ENCODE data around the gene PI4KA. TPM values are rescaled to one million over a fixed set of nuclear protein-coding genes. Genes with fewer than 3 reads are reported as not detected.

The PI4KA gene
- polyA plus RNA-seq, 1 donor from 2014 or later = 42.2 TPM

GRCh38 chr22:20657963-20658362 lies 200.6 kb downstream of the PI4KA start:
- no peaks in the 10 kb centered on the region for H3K36me3 ChIP-seq (ENCODE audit: insufficient read depth, low read length)
- H4K20me1 ChIP-seq (ENCODE audit: insufficient read depth) = no peaks in the 10 kb centered on the region
- H3K4me2 ChIP-seq (ENCODE audit: low read length) = no peak overlapping the region
- TF ChIP-seq EP300 (conservative IDR thresholded peaks at IDR 0.05; ENCODE audit: poor library complexity, severe bottlenecking) (no peak), CTCF (IDR thresholded peaks at IDR 0.05; ENCODE audit: poor library complexity, severe bottlenecking) (no peak), POLR2AphosphoS5 (IDR thresholded peaks at IDR 0.05) (no peak), RAD21 (conservative IDR thresholded peaks at IDR 0.05) (no peak), SMC3 (conservative IDR thresholded peaks at IDR 0.05; ENCODE audit: poor library complexity) (no peak), REST (IDR thresholded peaks at IDR 0.05; ENCODE audit: borderline replicate concordance) (no peak)
- H3F3A ChIP-seq (ENCODE audit: insufficient read depth, low read length, poor library complexity, severe bottlenecking) = no peaks in the 10 kb centered on the region
- H3K9ac ChIP-seq (ENCODE audit: low read length) = no peak overlapping the region
- H2AFZ ChIP-seq (ENCODE audit: low read depth, low read length) = no peak overlapping the region
- H3K27ac ChIP-seq (ENCODE audit: low read length) = no peak overlapping the region
- no peaks in the 10 kb centered on the region for H3K9me3 ChIP-seq (ENCODE audit: low read length)
- H3K9me2 ChIP-seq (ENCODE audit: insufficient read depth, low read length) = no peaks in the 10 kb centered on the region
- no peaks in the 10 kb centered on the region for H3K79me2 ChIP-seq (replicated peaks; ENCODE audit: insufficient read depth, low read length)
- H3K27me3 ChIP-seq (ENCODE audit: insufficient read depth, low read depth, low read length) = no peaks in the 10 kb centered on the region
- H3K4me3 ChIP-seq (ENCODE audit: low read length) = no peak overlapping the region

Other genes with a start within 250 kb of the PI4KA start
- not detected in 2 replicates for gene SERPIND1, start 84.7 kb downstream of the PI4KA start, polyA plus RNA-seq
- gene SNAP29, start 196 bp upstream of the PI4KA start, polyA plus RNA-seq = 6.7 and 7.0 TPM in 2 replicates
- 46.8 and 50.2 TPM in 2 replicates for gene CRKL, start 58.6 kb upstream of the PI4KA start, polyA plus RNA-seq
- gene AIFM3, start 108.4 kb upstream of the PI4KA start, polyA plus RNA-seq = 1.1 TPM in 1 of 2 replicates, not detected in the other
- gene LZTR1, start 123.5 kb upstream of the PI4KA start, polyA plus RNA-seq = 114 and 122 TPM in 2 replicates
- gene THAP7, start 143.3 kb upstream of the PI4KA start, polyA plus RNA-seq = 28.7 and 47.4 TPM in 2 replicates
- 0.17 and 0.48 TPM in 2 replicates for gene P2RX6, start 156.4 kb upstream of the PI4KA start, polyA plus RNA-seq
- gene SLC7A4, start 173.8 kb upstream of the PI4KA start, polyA plus RNA-seq = not detected in 2 replicates
- gene LRRC74B, start 187.1 kb upstream of the PI4KA start, polyA plus RNA-seq = not detected in 2 replicates